Choroid plexus epithelial cell (primary cell): ENCODE data around the gene PTGFRN.

Experiments used
- DNase-seq: peaks from one replicate; pipeline ENCODE4 v3.0.0-alpha.2; 2010; ENCODE audit warnings: low read depth
- H3K4me3 ChIP-seq: 2 replicates; pipeline ENCODE4 v1.5.1; 2011; ENCODE audit warnings: low read depth, mild to moderate bottlenecking, control low read depth, low read length, moderate library complexity
- CTCF ChIP-seq: conservative IDR thresholded peaks from 2 replicates; pipeline ENCODE4 v1.5.1; 2011; ENCODE audit warnings: low read depth, mild to moderate bottlenecking, control low read depth, inconsistent platforms, low read length, moderate library complexity

PTGFRN gene

DNA sequence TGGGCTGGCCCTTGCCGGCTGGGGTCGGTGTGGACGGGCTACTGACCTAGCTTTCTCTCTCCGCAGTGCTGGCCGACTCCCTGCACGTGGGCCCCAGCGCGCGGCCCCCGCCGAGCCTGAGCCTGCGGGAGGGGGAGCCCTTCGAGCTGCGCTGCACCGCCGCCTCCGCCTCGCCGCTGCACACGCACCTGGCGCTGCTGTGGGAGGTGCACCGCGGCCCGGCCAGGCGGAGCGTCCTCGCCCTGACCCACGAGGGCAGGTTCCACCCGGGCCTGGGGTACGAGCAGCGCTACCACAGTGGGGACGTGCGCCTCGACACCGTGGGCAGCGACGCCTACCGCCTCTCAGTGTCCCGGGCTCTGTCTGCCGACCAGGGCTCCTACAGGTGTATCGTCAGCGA, 34.9 kb downstream of the PTGFRN start:
- no peak overlapping the region for H3K4me3 ChIP-seq
- TF ChIP-seq CTCF, result no peak
- DNase-seq, result no peak

GRCh38 chr1:116945421-116945820, 35.7 kb downstream of the PTGFRN start:
- no peak for DNase-seq
- no peak overlapping the region for H3K4me3 ChIP-seq
- no peak for TF ChIP-seq CTCF

DNA sequence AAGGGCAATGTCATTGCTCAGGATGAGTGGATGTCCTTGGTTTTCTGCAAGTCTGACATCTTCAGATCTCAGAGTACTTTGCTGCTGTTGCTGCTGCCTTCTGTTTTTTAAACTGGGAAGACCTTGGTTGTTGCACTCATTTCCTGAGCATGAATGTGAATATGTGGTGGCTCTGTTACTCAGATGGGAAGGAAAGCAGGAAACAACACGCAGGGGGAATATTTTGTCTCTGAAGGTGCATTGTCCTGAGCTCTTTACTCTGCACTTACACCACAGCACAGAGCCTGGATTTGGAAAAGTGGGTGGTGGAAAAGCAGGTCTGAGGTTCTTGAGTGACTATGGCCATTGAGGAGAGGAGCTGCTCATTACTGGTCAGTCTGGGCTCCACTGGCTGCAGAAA, 36.3 kb downstream of the PTGFRN start:
- DNase-seq, result no peak
- H3K4me3 ChIP-seq, result no peak overlapping the region
- no peak for TF ChIP-seq CTCF

- no peak for DNase-seq
- H3K4me3 ChIP-seq, result no peak overlapping the region
- no peak for TF ChIP-seq CTCF
Measured at GRCh38 chr1:116947092-116947860, 37.6 kb downstream of the PTGFRN start.

GRCh38 chr1:116948046-116948445, 38.3 kb downstream of the PTGFRN start:
- no peak overlapping the region for H3K4me3 ChIP-seq
- no peak for DNase-seq

DNA sequence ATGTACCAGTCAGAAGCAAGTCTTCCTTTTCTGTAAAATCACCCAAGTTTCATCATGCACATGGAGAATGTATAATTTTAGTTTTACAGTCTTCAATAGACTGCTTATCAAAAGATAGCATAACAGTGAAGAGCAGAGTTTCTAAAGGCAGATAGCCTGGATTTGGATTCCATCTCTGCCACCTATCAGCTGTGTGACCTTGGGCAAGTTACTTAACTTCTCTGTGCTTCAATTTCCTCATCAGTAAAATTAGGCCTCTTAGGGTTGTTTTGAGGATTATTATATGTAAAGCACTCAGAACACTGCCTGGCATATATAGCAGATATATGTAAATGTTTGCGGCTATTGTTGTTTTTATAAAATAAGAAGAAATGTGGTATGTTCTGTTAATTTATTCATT, 38.9 kb downstream of the PTGFRN start:
- TF ChIP-seq CTCF, result no peak
- no peak for DNase-seq

More at GRCh38 chr1:116948046-116948445, 38.3 kb downstream of the PTGFRN start:
- no peak for TF ChIP-seq CTCF

More for the DNA sequence above, 38.9 kb downstream of the PTGFRN start:
- no peak overlapping the region for H3K4me3 ChIP-seq
